ENCODE measurements around the gene PSD4.
A peak's percentile ranks its signal among the peaks of the same experiment; 100 is the strongest.

The PSD4 gene

DNA sequence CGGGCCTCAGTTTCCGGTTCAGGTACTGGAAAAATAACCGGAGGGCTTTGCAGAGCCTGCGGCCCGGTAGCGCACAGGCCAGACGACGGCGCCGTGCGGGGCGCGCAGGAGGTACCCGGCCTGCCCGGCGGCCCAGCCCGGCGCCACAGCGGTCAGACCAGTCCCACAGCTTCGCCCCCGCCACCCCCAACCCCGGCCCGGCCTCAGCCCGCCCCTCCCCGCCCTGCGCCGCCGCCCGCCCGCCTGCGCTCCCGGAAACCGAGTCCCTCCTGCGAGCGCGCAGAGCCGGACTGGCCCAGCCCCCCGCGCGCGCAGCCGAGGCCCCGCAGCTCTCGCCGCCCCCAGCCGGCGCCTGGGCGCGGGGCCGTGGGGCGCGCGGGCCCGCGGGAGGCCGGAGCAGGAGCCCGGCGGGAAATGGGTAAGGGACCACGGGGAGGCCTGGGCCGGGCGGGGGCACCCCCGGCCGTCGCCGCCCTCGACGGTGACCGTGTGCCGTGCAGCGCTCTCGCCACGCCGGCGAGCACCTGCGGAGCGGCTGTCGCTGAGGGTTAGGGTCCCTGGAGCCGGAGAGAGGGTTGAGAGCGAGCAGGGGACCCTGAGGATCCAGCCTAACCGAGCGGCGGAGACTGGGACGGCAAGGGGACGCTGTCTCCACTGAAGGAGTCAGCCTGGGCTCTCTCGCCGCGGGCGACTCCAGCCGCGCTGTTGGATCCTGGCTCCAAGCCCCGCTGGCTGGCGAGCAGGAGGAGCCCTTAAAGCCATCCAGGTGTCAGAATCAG is 16.5 kb upstream of the PSD4 start:
- peaks cover 12 to 13% of the 10 kb centered on the region in 2 donors for H3K4me1 Mint-ChIP-seq
- no peaks in the 10 kb centered on the region for H3K9me3 Mint-ChIP-seq
- peak overlapping the region; percentile 20 for H3K27ac Mint-ChIP-seq
- H3K4me3 Mint-ChIP-seq, result peak overlapping the region; percentile 82 to 88
- ATAC-seq (replicated peaks) (peak; percentile 82 to 85), DNase-seq (no peak)
- no peaks in the 10 kb centered on the region for H3K27me3 Mint-ChIP-seq
- no peaks in the 10 kb centered on the region for H3K36me3 Mint-ChIP-seq

DNA sequence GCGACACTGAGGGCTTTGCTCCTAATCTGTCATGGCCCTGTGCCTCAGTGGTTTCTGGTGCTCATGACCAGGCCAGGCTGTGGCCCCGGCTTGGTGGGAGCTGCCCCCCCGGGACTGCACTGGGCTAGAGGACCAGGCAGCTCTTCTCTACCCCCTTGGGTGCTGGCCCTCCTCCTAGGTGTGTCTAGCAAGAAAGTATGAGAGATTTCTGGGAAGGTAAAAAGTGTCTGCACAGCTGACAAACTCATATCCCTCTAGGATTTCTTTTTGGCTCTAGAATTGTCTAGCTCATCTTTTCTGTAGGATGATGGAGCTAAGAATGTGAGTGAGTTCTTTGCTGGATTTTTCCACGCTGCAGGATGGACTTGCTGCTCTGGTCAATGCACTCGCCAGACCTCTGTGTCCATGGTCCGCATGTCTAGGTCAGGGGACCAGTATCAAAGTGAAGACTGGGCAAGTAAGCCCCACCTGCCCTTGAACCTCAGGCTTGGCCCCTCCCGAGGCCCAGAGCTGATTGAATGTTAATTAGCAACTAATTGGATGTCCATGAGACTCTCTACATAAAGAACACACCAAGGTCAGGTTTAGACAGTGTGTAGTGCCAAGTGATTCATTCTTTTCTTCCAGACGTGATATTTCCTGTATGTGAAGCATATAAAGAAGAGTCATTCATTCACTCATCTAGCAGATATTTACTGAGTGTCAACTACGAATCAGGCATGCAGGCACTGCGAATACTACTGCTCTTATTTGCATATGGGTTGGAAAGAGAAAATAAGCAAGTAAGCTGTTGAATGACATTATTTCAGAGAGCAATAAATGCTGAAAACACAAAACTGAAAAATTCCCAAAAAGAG is 15.6 kb upstream of the PSD4 start:
- no peak for ATAC-seq (replicated peaks)
- Mint-ChIP-seq H3K36me3 (no peaks in the 10 kb centered on the region), H3K4me3 (peak overlapping the region; percentile 82 to 88), H3K27ac (peak overlapping the region; percentile 79), H3K4me1 (peaks cover 12 to 13% of the 10 kb centered on the region in 2 donors), H3K27me3 (no peaks in the 10 kb centered on the region), H3K9me3 (no peaks in the 10 kb centered on the region)
- no peak for DNase-seq

DNA sequence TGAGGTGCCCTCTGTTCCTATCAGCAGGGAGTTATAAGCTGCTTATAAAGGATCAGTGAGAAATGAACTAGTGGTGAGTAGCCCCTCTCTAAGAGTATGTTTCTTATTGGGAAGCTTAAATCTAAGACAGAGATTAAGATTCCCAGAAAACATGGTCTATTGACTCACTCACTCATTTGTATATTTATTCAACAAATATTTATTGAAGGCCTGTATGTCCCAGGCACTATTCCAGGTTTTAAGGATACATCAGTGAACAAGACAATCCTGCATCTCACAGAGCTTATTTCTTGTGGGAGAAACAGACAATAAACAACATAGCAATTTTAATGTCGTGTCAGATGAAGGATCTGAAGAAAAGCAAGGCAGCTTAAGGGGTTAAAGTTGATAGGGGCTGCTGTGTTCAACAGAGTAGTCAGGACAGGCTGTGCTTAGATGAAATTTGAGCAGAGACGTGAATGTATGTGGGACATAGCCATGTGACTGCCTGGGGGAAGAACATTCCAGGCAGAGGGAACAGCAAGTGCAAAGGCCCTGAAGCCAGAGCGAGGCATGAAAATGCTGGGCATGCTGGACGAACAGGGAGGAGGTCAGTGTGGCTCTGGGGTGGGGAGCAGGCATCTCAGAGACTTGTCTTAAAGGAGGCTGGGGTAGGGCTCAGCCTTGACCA is 14.8 kb upstream of the PSD4 start:
- Mint-ChIP-seq H3K9me3 (no peaks in the 10 kb centered on the region), H3K27ac (peak overlapping the region; percentile 28), H3K4me1 (peaks cover 12 to 13% of the 10 kb centered on the region in 2 donors), H3K36me3 (no peaks in the 10 kb centered on the region), H3K27me3 (no peaks in the 10 kb centered on the region), H3K4me3 (no peak overlapping the region)
- DNase-seq, result no peak
- ATAC-seq (replicated peaks), result no peak

DNA sequence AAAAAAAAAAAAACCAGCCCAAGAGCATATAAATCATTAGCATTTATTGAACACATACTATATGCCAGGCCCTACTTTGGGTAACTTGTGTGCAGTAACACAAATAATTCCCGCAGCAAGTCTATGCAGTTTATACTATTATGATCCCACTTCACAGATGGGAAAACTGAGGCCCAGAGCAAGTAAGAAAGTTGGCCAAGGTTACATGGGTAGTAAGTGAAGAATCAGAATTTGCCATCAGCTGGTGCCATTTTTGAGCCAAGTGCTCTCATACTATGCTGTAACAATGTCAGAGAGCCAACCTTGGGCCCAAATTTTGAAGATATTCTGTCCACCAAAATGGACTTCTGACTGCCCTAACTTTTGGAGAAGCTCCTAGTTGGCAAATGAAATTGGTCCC is 13.5 kb upstream of the PSD4 start:
- H3K27me3 Mint-ChIP-seq, result no peaks in the 10 kb centered on the region
- peaks cover 13 to 16% of the 10 kb centered on the region in 2 donors for H3K4me1 Mint-ChIP-seq
- H3K27ac Mint-ChIP-seq, result no peak overlapping the region
- ATAC-seq (replicated peaks) (no peak), DNase-seq (no peak)
- no peaks in the 10 kb centered on the region for H3K9me3 Mint-ChIP-seq
- H3K4me3 Mint-ChIP-seq, result no peak overlapping the region
- no peaks in the 10 kb centered on the region for H3K36me3 Mint-ChIP-seq

DNA sequence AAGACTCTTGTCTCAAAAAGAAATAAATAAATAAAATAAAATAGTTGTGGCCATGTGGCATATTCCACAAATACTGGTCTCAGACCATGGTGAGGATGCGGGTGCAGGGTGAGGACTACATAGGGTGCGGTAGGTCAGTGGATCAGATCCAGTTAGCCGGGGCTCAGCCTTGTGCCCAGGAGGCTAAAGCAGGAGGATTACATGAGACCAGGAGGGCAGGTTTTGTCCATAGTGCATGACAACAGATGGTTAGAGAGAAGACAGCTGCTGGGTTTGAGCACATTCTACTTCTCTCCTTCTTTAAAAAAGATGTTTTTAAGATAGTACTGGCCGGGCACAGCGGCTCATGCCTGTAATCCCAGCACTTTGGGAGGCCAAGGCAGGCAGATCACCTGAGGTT is 12.8 kb upstream of the PSD4 start:
- Mint-ChIP-seq H3K9me3 (no peaks in the 10 kb centered on the region), H3K4me1 (peaks cover 13 to 16% of the 10 kb centered on the region in 2 donors), H3K36me3 (no peaks in the 10 kb centered on the region), H3K4me3 (no peak overlapping the region), H3K27me3 (no peaks in the 10 kb centered on the region), H3K27ac (no peak overlapping the region)
- ATAC-seq (replicated peaks), result no peak
- no peak for DNase-seq

DNA sequence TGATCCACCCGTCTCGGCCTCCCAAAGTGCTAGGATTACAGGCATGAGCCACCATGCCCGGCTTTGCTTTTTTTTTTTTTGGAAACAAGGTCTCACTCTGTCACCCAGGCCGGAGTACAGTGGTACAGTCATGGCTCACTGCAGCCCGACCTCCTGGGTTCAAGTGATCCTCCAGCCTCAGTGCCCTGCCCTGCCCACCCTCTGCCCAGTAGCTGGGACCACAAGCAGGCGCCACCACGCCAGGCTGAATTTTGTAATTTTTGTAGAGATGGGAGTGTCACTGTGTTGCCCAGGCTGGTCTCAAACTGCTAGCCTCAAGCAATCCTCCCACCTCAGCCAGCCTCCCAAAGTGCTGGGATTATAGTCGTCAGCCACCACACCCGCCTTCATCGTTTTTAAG is 11.6 kb upstream of the PSD4 start:
- no peaks in the 10 kb centered on the region for H3K9me3 Mint-ChIP-seq
- no peak overlapping the region for H3K27ac Mint-ChIP-seq
- no peaks in the 10 kb centered on the region for H3K27me3 Mint-ChIP-seq
- no peak for ATAC-seq (replicated peaks)
- no peak overlapping the region for H3K4me3 Mint-ChIP-seq
- H3K36me3 Mint-ChIP-seq, result no peaks in the 10 kb centered on the region
- DNase-seq, result no peak
- peaks cover 12 to 15% of the 10 kb centered on the region in 2 donors for H3K4me1 Mint-ChIP-seq

DNA sequence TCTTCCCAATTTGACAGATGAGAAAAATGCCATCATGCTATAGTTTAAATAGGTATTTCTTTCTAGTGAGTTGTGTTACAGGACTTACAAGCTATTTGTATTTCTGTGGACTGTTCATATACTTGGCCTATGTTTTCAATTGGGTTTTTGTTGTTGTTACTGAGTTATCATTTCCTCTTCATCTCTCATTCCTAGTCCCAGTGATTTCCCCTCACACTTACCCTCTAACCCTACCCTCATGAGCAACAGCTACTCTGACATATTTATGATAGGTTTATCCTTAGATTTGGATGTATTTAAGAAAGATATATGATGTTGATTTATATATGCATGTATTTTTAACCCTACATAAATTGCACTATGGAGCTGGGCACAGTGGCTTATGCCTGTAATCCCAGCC is 10.9 kb upstream of the PSD4 start:
- Mint-ChIP-seq H3K27me3 (no peaks in the 10 kb centered on the region), H3K36me3 (no peaks in the 10 kb centered on the region), H3K4me1 (peaks cover 10 to 19% of the 10 kb centered on the region in 2 donors), H3K9me3 (no peaks in the 10 kb centered on the region), H3K4me3 (no peak overlapping the region), H3K27ac (no peak overlapping the region)
- no peak for DNase-seq
- no peak for ATAC-seq (replicated peaks)

DNA sequence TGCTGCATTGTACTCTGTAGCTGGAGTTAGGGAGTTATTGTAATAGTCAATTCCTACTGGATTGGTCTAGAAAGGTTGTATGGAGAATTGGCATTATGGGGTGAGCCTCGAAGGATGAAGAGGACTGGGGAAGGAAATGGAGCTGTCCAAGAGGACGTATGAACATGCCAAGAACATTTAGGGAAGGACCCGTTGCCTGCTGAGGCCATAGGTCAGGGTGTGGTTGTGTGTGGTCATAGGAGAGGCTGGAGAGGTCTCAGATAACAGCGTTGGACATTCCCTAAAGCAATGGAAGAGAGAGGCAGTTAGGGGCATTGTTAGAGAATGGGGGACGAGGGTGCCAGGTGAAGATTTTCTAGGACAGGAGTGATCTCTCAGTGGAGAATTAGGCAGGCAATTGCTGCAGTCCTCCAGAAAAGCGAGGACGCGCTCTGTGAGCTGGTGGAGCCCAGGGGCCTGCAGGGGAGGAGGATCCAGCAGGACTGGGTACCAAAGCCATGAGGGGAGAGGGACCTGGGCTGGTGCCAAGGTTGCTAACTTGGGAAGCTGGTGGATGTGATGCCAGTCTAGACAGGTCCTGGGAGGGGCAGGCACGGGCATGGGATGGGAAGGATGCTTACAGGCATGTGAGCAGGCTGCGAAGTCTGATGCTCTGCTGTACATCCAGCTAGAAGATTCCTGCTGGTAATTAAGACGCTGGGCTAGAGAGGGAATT is 9.4 kb upstream of the PSD4 start:
- Mint-ChIP-seq H3K27ac (no peak overlapping the region), H3K27me3 (no peaks in the 10 kb centered on the region), H3K36me3 (no peaks in the 10 kb centered on the region), H3K9me3 (no peaks in the 10 kb centered on the region), H3K4me3 (no peak overlapping the region), H3K4me1 (peaks cover 17 to 27% of the 10 kb centered on the region in 2 donors)
- DNase-seq (no peak), ATAC-seq (replicated peaks) (no peak)

DNA sequence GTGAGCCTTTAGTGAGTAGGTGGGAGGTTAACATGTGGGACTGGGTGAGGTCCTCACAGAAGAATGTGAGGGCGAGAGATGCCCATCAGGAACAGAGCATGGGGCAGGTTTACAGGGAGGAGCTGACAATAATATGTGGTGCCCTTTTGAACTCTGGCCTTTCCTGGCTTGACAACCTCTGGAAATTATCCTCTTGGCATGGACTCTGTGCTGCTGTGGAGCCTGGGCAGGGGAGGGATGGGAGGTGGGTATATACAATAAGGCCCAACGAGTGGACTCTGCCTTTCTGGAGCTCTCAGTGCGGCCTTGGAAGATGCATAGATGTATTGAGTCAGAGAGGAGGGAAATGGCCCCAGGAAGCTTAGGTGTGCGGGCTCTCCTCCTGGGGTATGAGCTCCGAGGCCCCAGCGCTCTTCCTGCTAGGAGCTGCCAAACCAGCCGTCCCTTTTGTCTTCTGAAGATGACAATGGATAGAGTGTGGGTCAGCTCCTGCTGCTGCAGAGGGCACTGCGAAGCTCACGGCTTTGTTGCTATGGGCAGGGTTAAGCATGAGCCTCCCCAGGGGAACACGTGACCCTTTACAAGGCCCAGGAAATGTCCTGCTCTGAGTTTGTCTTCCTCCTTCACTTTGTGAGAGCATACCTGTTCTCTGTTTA is 8.7 kb upstream of the PSD4 start:
- no peak overlapping the region for H3K27ac Mint-ChIP-seq

DNA sequence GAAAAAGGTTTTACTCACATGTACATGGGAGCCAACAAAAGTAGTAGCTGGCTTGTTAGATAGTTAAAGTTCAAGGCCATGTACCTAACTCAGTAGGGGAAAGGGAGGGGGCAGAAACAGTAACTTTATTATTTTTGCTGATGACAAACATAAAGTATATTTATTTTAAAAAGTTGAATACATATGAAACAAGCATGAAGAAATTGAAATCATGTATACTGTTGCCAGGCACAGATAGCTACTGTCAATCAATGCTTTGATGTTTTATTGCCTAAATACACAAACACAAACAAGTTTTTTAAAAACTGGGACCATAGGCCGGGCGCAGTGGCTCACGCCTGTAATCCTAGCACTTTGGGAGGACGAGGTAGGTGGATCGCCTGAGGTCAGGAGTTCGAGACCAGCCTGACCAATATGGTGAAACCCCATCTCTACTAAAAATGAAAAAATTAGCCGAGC is 7.6 kb upstream of the PSD4 start:
- peaks cover 3 to 4% of the 10 kb centered on the region in 2 donors for H3K36me3 Mint-ChIP-seq
- peaks cover 3% of the 10 kb centered on the region in 2 donors for H3K9me3 Mint-ChIP-seq
- no peak for ATAC-seq (replicated peaks)
- no peak overlapping the region for H3K27ac Mint-ChIP-seq
- H3K4me1 Mint-ChIP-seq, result peaks cover 25 to 37% of the 10 kb centered on the region in 2 donors
- no peaks in the 10 kb centered on the region for H3K27me3 Mint-ChIP-seq
- no peak overlapping the region for H3K4me3 Mint-ChIP-seq
- DNase-seq, result no peak

More for the DNA sequence above, 8.7 kb upstream of the PSD4 start:
- H3K36me3 Mint-ChIP-seq, result no peaks in the 10 kb centered on the region
- no peak for ATAC-seq (replicated peaks)
- no peak overlapping the region for H3K4me3 Mint-ChIP-seq
- DNase-seq, result no peak
- H3K9me3 Mint-ChIP-seq, result no peaks in the 10 kb centered on the region
- no peaks in the 10 kb centered on the region for H3K27me3 Mint-ChIP-seq
- H3K4me1 Mint-ChIP-seq, result peaks cover 22 to 33% of the 10 kb centered on the region in 2 donors

DNA sequence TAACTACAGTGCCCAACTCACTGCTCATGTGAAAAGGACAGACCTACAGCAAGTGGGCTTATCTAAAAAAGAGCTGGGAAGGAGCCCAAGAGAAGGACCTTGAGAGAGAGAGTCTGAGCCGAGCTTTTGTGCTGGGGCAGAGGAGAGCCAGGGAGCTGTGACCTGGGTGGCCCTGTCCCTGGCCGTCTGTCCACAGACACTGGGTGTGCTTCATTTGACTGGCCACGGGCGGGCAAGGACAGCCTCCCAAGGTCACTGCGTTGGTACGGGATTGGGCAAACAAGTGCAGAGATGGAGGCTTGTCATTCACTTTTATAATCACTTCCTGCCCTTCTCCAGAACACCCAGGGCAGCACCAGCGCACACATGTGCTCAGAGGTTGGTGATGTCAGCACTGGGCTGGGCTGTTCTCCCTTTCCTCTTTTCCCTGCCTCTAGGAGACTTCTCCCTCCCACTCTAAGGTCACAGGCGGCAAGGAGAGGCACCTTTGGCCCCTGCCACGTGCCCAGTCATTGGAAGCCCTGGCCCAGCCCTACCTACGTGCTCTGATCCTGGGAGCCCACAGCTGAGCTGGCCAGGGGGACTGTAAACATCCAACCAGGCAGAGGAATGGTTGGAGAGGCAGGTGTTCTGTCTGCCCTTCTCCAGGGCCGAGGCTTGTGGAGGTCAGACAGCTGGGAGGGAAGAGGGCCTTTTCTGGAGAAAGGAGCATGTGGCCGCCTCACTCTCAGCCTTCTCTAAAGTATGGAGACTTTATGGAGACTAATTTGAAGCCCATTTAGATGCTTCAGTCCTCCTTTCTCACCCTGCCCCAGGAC is 6.4 kb upstream of the PSD4 start:
- peak overlapping the region; percentile 6 for H3K27ac Mint-ChIP-seq
- H3K4me3 Mint-ChIP-seq, result no peak overlapping the region
- H3K9me3 Mint-ChIP-seq, result peaks cover 4 to 5% of the 10 kb centered on the region in 2 donors
- peaks cover 34 to 48% of the 10 kb centered on the region in 2 donors for H3K4me1 Mint-ChIP-seq
- ATAC-seq (replicated peaks) (no peak), DNase-seq (no peak)
- H3K27me3 Mint-ChIP-seq, result no peaks in the 10 kb centered on the region
- peaks cover 5% of the 10 kb centered on the region in 2 donors for H3K36me3 Mint-ChIP-seq

DNA sequence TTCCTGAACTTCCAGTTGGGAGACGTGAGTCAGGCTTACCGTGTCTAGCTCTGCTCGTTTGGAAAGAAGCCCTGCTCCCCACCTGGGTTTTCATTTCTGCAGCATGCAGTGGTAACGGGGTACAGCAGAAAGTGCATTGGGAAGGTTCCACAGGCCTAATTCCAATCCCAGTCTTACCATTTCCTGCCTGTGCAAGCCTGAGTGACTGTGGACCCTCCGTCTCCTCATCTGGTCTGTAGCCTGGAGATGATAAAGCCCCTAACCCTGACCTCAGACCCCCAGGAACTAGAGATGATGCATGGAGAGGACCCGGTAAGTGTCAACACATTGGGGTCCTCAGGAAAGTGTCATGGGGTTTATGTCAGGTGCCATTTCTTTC is 5.8 kb upstream of the PSD4 start:
- H3K36me3 Mint-ChIP-seq, result peaks cover 5 to 9% of the 10 kb centered on the region in 2 donors
- no peak for ATAC-seq (replicated peaks)
- no peaks in the 10 kb centered on the region for H3K27me3 Mint-ChIP-seq
- DNase-seq, result no peak
- H3K4me3 Mint-ChIP-seq, result no peak overlapping the region
- H3K4me1 Mint-ChIP-seq, result peaks cover 41 to 54% of the 10 kb centered on the region in 2 donors
- H3K27ac Mint-ChIP-seq, result peak overlapping the region; percentile 60
- H3K9me3 Mint-ChIP-seq, result peaks cover 4 to 5% of the 10 kb centered on the region in 2 donors

Data from stimulated activated naive B cell treated with anti-CD40 and anti-IgM and Interleukin-4, amounts not matched to agents 10 μg/mL and 1 μg/mL and 100 μg/mL, for 72 hours (primary cell).